Ishikawa (cell line): ENCODE data around the gene FHIT.

ENCODE experiments used
- CEBPB ChIP-seq: IDR thresholded peaks from 2 replicates; pipeline ENCODE4 v1.6.1; 2012
- CREB1 ChIP-seq: IDR thresholded peaks from 2 replicates; pipeline ENCODE4 v1.6.1; 2012; ENCODE audit warnings: low read depth
- EGR1 ChIP-seq: IDR thresholded peaks from 2 replicates; pipeline ENCODE4 v1.6.1; 2012
- EP300 ChIP-seq: IDR thresholded peaks from 2 replicates; pipeline ENCODE4 v1.6.1; 2012; ENCODE audit warnings: borderline replicate concordance
- FOXM1 ChIP-seq: IDR thresholded peaks from 2 replicates; pipeline ENCODE4 v1.6.1; 2012; ENCODE audit warnings: low read depth, borderline replicate concordance
- MAX ChIP-seq: IDR thresholded peaks from 2 replicates; pipeline ENCODE4 v1.6.1; 2012
- NFIC ChIP-seq: IDR thresholded peaks from 2 replicates; pipeline ENCODE4 v1.6.1; 2012
- RAD21 ChIP-seq: IDR thresholded peaks from 2 replicates; pipeline ENCODE4 v1.6.1; 2012; ENCODE audit warnings: low read depth
- REST ChIP-seq: IDR thresholded peaks from 2 replicates; pipeline ENCODE4 v1.6.1; 2012; ENCODE audit warnings: low read depth, mild to moderate bottlenecking
- TAF1 ChIP-seq: IDR thresholded peaks from 2 replicates; pipeline ENCODE4 v1.6.1; 2012; ENCODE audit warnings: low read depth, mild to moderate bottlenecking
- TCF12 ChIP-seq: IDR thresholded peaks from 2 replicates; pipeline ENCODE4 v1.6.1; 2012; ENCODE audit warnings: low read depth
- TEAD4 ChIP-seq: IDR thresholded peaks from 2 replicates; pipeline ENCODE4 v1.6.1; 2012
- USF1 ChIP-seq: IDR thresholded peaks from 2 replicates; pipeline ENCODE4 v1.6.1; 2012
- YY1 ChIP-seq: IDR thresholded peaks from 2 replicates; pipeline ENCODE4 v1.6.1; 2012; ENCODE audit warnings: low read depth
- ZBTB7A ChIP-seq: IDR thresholded peaks from 2 replicates; pipeline ENCODE4 v1.6.1; 2012; ENCODE audit warnings: low read depth

Gene FHIT

GRCh38 chr3:60131618-60132017 is 1119.6 kb downstream of the FHIT start:
- TF ChIP-seq NFIC, result no peak
- no peak for TF ChIP-seq MAX
- TF ChIP-seq TAF1, result no peak
- no peak for TF ChIP-seq CEBPB
- TF ChIP-seq YY1, result no peak
- no peak for TF ChIP-seq EGR1
- no peak for TF ChIP-seq REST
- no peak for TF ChIP-seq ZBTB7A
- TF ChIP-seq RAD21, result no peak
- no peak for TF ChIP-seq CREB1
- no peak for TF ChIP-seq FOXM1
- no peak for TF ChIP-seq USF1
- TF ChIP-seq TCF12, result no peak
- no peak for TF ChIP-seq TEAD4

- TF ChIP-seq FOXM1 (no peak), CREB1 (no peak), RAD21 (no peak), ZBTB7A (no peak), TCF12 (no peak), NFIC (no peak), CEBPB (no peak), TAF1 (no peak), REST (no peak), EGR1 (no peak), USF1 (no peak)
These were observed 1124.5 kb downstream of the FHIT start for GRCh38 chr3:60126511-60127304.

GRCh38 chr3:60125686-60126085 is 1125.6 kb downstream of the FHIT start:
- no peak for TF ChIP-seq TCF12
- no peak for TF ChIP-seq CEBPB
- TF ChIP-seq EGR1, result no peak
- TF ChIP-seq MAX, result no peak
- TF ChIP-seq YY1, result no peak
- no peak for TF ChIP-seq FOXM1
- TF ChIP-seq RAD21, result no peak
- TF ChIP-seq EP300, result no peak
- TF ChIP-seq REST, result no peak
- no peak for TF ChIP-seq TEAD4
- no peak for TF ChIP-seq TAF1
- TF ChIP-seq USF1, result no peak
- TF ChIP-seq CREB1, result no peak
- no peak for TF ChIP-seq NFIC
- TF ChIP-seq ZBTB7A, result no peak

- TF ChIP-seq CREB1 (no peak), TEAD4 (no peak), TCF12 (no peak), CEBPB (no peak), REST (no peak), EP300 (no peak), RAD21 (no peak), USF1 (no peak), NFIC (no peak)
These were observed 1131.0 kb downstream of the FHIT start for GRCh38 chr3:60120245-60120644.
